Erythroblast (primary cell): ENCODE data around the gene ASB3.
A peak's percentile ranks its signal among the peaks of the same experiment; 100 is the strongest.

Experiments
- DNase-seq, 2 experiments: peaks; one replicate each; lab custom pipeline; 2025; lab: John Stamatoyannopoulos, UW
- GATA1 ChIP-seq: IDR thresholded peaks from 2 replicates; pipeline ENCODE4 v1.6.1; 2011; ENCODE audit warnings: low read depth, mild to moderate bottlenecking, control low read depth, low read length, moderate library complexity
- POLR2A ChIP-seq: IDR thresholded peaks from 2 replicates; pipeline ENCODE4 v1.6.1; 2011; ENCODE audit warnings: mild to moderate bottlenecking, low read length

ASB3 gene

GRCh38 chr2:53818854-53819435 lies 32.2 kb upstream of the ASB3 start:
- no peak for DNase-seq
- TF ChIP-seq GATA1, result no peak
- no peak for TF ChIP-seq POLR2A

- TF ChIP-seq GATA1 (no peak), POLR2A (no peak)
- peak in 1 of 2 experiments; percentile 10 for DNase-seq
Measured at GRCh38 chr2:53813151-53813550, 26.4 kb upstream of the ASB3 start.

- DNase-seq, result no peak
- no peak for TF ChIP-seq GATA1
Measured at GRCh38 chr2:53811601-53812000, 24.8 kb upstream of the ASB3 start.

- no peak for DNase-seq
- TF ChIP-seq GATA1, result no peak
- TF ChIP-seq POLR2A, result no peak
Measured at GRCh38 chr2:53802617-53803151, 15.9 kb upstream of the ASB3 start.

GRCh38 chr2:53801547-53801946 lies 14.8 kb upstream of the ASB3 start:
- DNase-seq, result no peak
- no peak for TF ChIP-seq GATA1

GRCh38 chr2:53793821-53794220 lies 7.1 kb upstream of the ASB3 start:
- TF ChIP-seq GATA1 (no peak), POLR2A (no peak)
- no peak for DNase-seq

GRCh38 chr2:53793261-53793660 lies 6.5 kb upstream of the ASB3 start:
- TF ChIP-seq POLR2A (no peak), GATA1 (no peak)
- no peak for DNase-seq

- peak; percentile 43 to 60 for DNase-seq
Measured at GRCh38 chr2:53787614-53788289, 999 bp upstream of the ASB3 start.

GRCh38 chr2:53786352-53786704 lies 425 bp downstream of the ASB3 start:
- TF ChIP-seq GATA1 (no peak), POLR2A (no peak)
- DNase-seq, result peak; percentile 80 to 88

More at GRCh38 chr2:53787614-53788289, 999 bp upstream of the ASB3 start:
- TF ChIP-seq POLR2A (no peak), GATA1 (no peak)

- no peak for TF ChIP-seq POLR2A
- no peak for TF ChIP-seq GATA1
- DNase-seq, result peak in 1 of 2 experiments; percentile 34
Measured at GRCh38 chr2:53785366-53785765, 1.4 kb downstream of the ASB3 start.

GRCh38 chr2:53784436-53784835 lies 2.3 kb downstream of the ASB3 start:
- TF ChIP-seq GATA1, result no peak
- no peak for TF ChIP-seq POLR2A
- no peak for DNase-seq

- no peak for TF ChIP-seq POLR2A
- TF ChIP-seq GATA1, result no peak
- DNase-seq, result no peak
Measured at GRCh38 chr2:53782676-53783075, 4.1 kb downstream of the ASB3 start.

GRCh38 chr2:53780056-53780455 lies 6.7 kb downstream of the ASB3 start:
- TF ChIP-seq GATA1 (no peak), POLR2A (no peak)
- DNase-seq, result no peak

- DNase-seq, result no peak
- TF ChIP-seq POLR2A (no peak), GATA1 (no peak)
Measured at GRCh38 chr2:53778536-53779162, 8.1 kb downstream of the ASB3 start.
